Measurements from ENCODE around the gene MED16.
"Not testable (repeated sequence)": the region's sequence is repeated elsewhere in the genome, so short reads cannot be mapped to it uniquely, and the experiment has no call there.

MED16 gene

DNA sequence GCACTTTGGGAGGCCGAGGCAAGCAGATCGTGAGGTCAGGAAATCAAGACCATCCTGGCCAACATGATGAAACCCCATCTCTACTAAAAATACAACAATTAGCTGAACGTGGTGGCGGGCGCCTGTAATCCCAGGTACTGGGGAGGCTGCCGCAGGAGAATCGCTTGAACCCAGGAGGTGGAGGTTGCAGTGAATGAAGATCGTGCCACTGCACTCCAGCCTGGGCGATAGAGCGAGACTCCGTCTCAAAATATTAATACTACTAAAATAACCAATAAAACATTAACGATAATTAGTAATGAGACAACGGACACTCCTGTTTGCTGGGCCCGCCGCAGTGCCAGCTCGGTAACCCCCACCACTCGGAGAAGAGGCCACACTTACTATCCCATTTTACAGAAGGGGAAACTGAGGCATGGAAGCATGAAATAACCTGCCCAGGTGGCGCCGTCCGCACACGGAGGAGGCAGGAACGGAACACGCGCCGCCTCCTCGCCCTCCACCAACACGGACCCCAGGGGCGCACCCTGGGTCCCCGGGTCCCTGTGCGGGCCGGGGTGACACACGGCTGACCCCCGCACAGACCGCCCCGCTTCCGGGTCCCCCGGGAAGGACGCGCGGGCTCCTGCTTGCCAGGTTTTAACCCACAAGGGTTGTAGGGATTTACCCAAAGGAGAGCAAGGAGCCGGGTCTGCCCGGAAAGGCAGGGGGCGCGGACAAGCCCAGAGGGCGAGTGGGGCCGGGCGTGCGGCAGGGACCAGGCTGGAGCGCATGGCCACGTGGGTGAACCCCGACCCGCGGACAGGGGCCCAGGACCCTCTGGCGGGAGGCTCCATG, 18.4 kb upstream of the MED16 start:
- DNase-seq: no peak

DNA sequence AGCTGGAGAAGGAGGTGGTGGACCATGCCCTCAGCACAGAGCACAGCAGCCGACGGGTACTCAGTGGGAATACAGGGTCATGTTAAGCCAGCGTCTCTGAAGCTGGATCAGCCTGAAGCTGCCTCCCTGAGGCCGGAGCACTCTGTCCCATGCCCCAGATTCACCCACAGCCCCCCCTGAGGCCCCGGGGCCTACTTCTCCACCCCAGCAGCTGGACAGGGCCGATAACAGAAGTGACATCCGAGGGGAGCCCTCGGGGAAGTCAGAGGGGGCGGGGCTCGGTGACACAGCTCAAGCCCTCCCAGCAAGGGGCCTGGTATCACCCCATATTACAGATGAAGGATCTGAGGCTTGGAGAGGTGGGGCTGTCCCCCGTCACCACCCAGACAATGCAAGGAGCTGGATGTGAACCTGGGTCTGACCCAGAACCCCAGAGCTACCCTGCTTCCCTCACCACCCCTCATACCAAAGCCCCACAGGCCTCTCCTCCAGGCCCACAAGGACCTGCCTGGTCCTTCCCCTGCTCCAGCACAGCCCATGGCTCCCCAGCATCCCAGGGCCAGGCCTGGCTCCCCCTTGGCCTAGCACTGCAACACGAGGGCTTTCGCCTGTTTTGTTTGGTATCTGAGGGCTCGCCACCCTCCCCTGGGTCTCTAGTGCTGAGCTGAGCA, 14.3 kb upstream of the MED16 start:
- DNase-seq: no peak

DNA sequence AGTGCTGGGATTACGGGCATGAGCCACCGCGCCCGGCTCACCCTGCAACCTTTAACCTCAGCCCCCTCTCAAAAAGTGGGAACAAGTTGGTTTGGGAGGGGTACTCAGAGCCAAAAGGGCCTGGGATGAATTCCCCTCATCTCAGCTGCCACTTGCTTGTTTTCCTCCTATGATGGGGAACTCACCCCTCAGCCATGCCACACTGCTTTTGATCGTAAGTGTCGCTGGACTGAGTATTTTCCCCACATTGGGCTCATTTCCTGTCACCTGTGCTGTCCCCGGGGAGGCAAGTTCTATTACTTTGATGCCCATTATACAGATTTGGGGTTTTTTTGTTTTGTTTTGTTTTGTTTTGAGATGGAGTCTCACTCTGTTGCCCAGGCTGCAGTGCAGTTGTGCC, 13.5 kb upstream of the MED16 start:
- no peak for DNase-seq

DNA sequence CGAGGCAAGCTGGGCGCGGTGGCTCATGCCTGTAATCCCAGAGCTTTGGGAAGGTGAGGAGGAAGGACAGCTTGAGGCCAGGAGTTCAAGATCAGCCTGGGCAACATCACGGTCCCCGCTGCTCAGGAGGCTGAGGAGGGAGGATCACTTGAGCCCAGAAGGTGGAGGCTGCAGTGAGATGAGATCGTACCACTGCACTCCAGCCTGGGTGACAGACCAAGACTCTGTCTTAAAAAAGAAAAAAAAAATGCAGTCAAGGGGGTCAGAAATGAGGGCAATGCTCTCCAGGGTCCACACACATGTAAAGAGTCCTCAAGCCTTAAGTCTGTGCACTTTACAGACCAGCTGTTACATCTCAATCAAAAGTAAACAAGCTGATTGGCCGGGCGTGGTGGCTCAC, 11.6 kb upstream of the MED16 start:
- no peak for DNase-seq

DNA sequence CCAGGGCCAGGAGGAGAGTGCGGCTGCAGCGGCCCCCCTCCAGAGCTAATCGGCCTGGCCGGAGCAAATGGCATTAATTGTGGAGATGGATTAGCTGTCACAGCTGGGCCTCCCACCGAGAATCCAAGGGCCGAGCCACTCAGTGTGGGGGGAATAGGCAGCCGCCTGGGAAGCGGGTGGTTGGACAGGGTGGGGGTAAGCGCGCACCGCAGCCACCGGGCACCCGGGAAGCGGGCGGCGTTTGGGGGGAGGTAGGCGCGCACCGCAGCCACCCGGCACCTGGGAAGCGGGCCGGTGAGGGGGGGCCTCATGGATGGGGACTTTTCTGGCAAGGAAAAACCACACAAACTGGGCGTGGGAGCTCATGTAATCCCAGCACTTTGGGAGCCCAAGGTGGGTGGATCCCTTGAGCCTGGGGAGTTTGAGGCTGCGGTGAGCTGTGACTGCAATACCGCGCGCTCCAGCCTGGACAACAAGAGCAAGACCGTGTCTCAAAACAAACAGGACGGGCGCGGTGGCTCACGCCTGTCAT, 10.3 kb upstream of the MED16 start:
- no peak for DNase-seq

DNA sequence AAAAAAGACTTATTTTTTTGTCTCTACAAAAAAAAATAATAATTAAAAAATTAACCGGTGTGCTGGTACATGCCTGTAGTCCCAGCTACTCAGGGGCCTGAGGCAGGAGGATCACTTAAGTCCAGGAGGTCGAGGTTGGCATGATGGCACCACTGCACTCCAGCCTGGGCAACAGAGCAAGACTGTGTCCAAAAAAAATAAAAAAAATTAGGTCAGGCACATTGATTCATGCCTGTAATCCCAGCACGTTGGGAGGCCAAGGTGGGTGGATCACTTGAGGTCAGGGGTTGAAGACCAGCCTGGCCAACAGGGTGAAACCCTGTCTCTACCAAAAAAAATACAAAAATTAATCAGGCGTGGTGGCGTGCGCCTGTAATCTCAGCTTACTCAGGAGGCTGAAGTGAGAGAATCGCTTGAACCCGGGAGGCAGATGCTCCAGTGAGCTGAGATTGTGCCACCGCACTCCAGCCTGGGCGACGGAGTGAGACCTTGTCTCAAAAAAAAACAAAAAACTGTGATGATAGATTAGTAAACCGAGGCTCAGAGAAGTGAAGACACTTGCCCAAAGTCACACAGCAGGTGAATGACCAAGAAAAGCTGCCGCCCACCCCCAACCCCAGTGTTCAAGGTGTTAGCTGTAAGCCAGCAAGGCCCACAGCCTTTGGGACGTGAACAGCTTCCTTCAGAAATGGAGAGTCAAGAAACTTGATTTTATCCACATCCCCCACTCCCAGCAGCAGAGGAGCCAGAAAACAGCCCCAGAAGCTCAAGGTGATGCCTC, 9.6 kb upstream of the MED16 start:
- DNase-seq: no peak

DNA sequence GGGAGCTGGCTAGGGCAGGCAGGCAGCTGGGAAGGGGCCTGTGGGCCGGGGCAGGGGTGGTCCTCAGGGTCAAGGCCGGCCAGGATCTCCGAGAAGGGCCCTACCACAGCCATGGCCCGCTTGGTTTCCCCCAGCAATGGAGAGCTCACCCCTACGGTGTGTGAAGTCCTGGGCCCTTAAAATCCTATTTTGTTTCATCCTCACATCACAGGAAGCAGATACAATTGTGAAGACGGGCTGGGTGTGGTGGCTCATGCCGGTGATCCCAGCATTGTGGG, 9.0 kb upstream of the MED16 start:
- no peak for DNase-seq

DNA sequence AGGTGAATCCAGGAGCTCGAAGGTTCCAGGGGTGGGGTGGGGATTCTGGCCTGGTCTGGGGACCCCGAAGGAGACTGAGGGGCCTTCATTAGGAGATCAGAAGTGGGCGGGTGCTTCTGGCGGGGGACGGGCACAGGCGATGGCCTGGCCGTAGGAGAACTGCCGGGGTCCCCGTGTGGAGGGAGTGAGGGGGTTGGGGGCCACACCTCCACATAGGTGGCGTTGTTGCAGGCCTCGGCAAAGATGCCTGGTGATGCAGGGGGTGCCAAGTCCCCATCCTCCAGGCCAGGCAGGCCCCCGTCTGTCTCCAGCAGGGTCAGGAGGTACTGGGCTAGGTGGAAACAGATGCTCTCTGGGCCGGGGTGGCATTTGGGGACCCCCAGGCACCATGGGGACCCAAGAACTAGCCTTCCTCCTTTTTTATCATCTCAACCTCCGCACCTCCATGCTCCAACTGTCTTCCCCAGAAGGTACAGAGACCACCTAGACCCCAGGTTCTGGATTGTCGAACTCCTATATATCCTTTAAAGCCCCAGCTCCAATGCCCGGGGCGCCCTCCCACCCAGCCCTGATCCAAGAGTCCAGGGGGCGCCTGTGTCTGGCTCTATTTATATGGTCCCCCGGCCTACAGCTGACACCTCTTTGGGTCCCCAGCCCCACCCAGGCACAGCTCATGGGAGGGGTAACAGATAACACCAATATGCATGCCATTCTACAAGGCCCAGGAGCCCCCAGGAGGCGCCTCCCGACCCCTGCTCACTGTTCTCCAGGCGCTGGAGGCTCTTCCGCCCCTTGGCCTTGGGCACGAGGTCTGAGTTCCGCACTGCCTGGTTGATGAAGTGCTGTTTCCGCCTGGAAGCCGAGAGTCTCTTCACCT, 8.5 kb upstream of the MED16 start:
- DNase-seq: no peak

- no peak for DNase-seq
These were observed 7.5 kb upstream of the MED16 start for GRCh38 chr19:900302-901111.

GRCh38 chr19:900043-900301, 7.0 kb upstream of the MED16 start:
- DNase-seq: no peak

DNA sequence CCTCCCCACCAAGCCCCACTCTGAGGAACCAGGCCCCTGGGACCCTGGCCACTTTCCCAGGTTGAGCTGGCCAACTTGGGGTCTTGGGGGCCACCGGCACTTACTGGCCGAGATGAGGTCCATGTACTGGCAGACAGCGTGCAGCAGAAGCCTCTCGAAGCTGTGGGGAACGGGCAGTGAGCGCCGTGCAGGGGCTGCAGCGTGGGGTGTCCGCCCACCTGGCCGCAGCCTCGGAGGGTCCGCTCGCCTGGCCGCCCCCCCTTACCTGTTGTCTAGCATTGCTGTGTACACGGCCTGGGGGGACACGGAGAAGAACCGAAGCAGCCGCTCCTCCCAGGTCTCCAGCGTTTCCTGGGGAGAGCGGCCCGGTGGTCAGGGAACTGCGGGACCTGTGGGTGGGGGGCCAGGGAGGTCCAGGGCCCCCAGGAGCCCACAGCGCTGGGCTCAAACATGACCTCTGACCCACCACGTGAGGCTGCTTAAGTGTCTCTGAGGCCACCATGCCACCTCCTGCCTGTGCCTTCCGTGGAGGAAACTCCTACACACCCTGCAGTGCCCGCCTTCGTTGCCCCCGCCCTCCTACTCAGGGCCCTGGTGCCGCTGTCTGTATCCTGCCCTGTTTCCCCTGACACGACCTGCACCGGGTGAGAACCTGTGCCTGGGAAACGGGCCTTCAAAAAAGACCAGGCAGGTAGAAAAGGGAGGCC, 6.5 kb upstream of the MED16 start:
- no peak for DNase-seq

DNA sequence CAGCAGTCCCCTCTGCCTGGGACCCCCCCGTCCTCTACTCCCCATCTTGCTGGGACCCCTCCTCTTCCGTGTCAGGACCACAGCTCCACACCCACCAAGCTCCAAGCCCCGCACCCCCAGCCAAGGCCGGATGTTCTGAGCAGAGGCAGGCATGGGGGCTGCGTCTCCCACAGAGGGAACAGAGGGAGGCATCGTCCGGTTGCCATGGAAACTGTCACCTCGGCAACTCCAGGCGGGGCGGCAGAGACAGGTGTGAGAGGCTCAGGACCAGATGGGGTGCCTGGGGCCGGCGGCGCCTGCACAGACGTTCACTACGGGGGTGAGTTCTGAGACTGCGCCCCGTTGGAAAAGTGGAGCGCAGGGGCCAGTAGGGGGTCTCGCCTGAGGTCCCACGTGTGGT, 5.7 kb upstream of the MED16 start:
- no peak for DNase-seq

- DNase-seq: no peak
These were observed 4.6 kb upstream of the MED16 start for GRCh38 chr19:897442-898039.

DNA sequence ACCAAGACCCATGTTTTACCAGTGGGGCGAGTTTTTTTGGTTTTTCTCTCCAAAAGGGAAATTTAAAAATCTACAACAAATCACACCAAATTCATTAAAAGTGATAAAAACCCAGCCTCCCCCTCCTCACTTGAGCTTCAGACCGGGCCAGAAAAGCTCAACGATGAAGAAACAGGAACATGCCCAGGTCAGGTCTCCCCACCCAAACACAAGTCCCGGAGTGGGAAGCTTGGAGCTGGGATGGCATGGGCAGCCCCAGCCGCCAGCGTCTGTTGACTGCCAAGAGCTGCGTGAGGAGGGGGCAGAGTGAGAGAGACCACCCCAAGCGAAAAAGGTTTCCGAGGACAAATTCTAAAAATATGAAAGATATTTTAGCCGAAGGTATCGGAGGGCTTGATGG, 4.0 kb upstream of the MED16 start:
- DNase-seq: no peak

- no peak for DNase-seq
These were observed 3.4 kb upstream of the MED16 start for GRCh38 chr19:896434-896833.

DNA sequence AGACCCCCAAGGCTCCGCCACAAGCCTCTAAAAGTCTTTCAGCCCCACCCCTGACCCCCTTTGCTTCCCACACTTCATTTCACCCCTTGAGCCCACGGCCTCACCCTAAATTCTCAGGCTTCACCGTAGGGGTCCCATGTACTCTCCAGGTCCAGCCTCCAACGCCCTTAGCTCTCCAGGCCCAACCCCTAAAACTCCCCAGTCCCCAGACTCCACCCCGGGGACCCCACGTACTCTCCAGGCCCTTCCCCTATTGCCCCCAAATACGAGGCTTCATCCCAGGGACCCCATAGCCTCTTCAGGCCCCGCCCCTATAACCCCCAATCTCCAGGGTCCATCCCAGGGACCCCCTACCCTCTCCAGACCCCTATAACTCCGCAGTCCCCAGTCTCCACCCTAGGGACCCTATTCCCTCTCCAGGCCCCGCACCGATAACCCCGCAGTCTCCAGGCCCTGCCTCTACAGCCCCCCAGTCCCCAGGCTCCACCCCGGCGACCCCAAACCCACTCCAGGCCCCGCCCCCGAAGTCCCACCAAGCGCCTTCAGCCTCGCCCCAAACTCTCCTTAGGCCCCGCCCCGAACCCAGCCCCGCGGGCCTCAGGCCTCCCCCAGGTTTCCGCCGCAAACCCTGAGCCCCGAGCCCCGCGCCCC, 619 bp downstream of the MED16 start:
- DNase-seq: no peak

DNA sequence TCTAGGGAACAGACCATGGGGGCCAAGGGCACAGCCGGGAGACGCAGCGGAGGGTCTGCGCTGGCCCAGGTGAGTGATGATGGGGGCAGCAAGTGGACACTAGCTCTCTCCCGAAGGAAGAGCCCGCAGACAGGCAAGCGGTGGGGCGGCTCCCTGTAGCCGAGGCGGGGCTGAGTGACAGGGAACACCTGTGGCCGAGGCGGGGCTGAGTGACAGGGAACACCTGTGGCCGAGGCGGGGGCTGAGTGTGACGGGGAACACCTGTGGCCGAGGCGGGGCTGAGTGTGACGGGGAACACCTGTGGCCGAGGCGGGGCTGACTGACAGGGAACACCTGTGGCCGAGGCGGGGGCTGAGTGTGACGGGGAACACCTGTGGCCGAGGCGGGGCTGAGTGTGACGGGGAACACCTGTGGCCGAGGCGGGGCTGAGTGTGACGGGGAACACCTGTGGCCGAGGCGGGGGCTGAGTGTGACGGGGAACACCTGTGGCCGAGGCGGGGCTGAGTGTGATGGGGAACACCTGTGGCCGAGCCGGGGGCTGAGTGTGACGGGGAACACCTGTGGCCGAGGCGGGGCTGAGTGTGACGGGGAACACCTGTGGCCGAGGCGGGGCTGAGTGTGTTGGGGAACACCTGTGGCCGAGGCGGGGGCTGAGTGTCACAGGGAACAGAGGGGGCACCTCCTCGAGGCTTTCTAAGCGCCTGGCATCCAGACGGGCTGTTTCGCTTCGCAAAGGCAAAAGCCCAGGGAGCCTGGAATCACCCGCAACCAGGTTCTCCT, 1.4 kb downstream of the MED16 start:
- DNase-seq: not testable (repeated sequence)

GRCh38 chr19:890831-891230, 2.2 kb downstream of the MED16 start:
- no peak for DNase-seq

GRCh38 chr19:889662-890295, 3.2 kb downstream of the MED16 start:
- no peak for DNase-seq

All from stimulated activated CD4-positive, alpha-beta T cell treated with anti-CD3 and anti-CD28 coated beads, Interleukin-1b, Interleukin-23, amount 100 ng/mL, for 48 hours (primary cell).